ENCODE results near the gene TMEM138. TPM values are rescaled to one million over a fixed set of nuclear protein-coding genes. Genes with fewer than 3 reads are reported as not detected.

The TMEM138 gene
- total RNA-seq: 10 to 100 TPM; 60.8 to 68.8 TPM

DNA sequence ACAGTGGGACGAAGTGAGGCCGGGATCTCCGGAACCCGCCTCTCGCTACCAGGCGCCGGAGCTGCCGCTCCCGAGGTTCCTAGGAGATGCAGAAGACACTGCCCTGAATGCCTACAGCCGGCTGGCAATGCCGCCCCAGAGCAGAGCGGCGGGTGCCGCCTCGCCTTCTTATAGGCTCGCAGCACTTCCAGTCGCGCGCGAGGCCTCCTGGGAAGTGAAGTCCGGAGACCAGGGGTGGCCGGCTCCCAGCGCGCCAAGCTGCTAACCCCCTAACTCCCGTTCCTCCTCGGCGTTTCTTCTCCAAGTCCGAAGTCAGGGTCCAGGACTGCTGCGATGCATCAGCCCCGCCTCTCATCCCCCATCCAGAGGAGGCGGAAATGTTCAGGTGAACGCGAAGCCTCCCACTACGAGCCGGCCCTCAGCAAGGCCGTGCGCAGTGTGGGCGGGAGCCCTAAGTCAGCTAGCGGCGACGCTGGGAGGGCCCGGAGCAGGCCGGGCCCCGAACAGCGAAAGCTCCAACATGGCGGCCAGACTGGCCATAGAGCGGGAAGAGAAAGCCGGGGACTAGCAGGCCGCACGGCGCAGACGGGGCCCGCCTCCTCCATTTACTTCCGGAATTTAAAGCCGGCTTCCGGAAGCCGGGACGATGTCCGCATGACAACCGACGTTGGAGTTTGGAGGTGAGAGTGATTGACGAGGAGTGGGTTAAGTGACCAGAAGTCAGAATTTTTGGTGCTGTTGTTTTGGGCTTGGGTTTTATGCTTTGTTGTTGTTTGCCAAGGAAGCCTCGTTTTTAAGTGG lies at the start of gene TMEM138, which contains the start of gene CYB561A3:
Gene TMEM138 (plus strand): TSS at position 634 of the 801 bp plus-strand sequence. CDS start 2,017 bp downstream, outside the sequence.
Gene CYB561A3 (minus strand): TSS at position 142 of the 801 bp plus-strand sequence. CDS start 5,169 bp downstream, outside the sequence.
- ChIA-PET POLR2A (interaction anchor here (0.6 to 3.4 kb wide), 8 partner anchors 13 to 1892 kb away, joined by 3 to 21 read pairs (median 6); partner anchors contain the start of genes CPSF7, SDHAF2 and TMEM216), CTCF (interaction anchor here (0.7 to 4.1 kb wide), 10 partner anchors 10 to 108 kb away, joined by 3 to 29 read pairs (median 4); partner anchors contain the start of genes DDB1, TKFC and TMEM216)

DNA sequence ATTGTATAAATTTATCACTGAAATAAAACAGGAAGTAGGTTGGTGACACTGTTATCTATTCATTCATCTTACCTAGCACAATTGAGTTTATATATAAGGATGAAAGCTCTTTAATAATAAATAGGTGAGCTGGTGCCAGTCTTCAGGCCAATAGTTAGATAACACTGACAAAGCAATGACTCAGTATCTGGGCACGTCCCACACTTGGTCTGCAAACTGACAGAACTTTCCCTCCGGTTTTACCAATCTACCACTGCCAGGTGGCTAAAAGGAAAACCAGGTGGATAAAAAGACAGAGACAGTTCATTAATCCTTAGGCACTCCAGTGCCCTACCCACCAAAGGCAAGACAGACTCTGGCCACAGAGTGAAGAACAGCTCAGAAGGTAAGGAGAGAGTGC lies 46.9 kb upstream of the TMEM138 start:
- ChIA-PET CTCF (interaction anchor here (1.0 kb wide), 1 partner anchor 21 kb away, joined by 3 read pairs; no protein-coding TSS in a partner anchor), POLR2A (interaction anchor here (0.6 kb wide), 1 partner anchor 21 kb away, joined by 4 read pairs; no protein-coding TSS in a partner anchor)

DNA sequence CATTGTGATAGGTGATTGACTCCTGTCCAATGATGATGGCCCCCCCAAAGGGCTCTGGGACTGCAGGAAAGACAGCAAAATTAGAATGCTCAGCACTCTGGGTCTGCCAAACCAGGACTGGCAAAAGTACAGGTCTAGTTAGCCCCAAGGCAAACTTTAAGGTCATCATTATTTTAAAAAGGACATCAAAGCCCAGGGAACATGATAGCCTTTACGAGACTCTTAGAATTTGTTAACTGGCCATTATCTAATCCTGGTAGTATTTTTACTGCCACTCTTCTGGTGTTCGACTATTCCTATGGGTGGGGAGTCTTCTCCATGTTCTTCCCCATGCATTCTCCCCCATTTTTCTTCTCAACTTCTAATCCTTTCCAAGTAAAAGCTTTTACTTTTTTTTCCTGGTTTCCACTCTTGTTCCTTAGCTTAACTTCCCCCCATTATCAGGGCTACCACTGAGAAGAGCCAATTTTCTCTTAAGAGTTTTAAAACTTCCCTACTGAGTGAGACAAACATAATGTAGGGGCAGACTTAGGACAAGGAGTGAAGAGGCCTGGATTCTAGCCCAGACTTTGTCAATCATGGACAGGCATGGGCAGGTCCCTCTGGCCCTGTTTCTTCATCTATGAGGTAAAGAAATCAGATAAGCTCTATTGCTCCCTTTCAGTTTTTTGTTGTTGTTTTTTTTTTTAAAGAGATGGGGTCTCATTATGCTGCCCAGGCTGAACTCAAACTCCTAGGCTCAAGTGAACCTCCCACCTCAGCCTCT lies 36.3 kb upstream of the TMEM138 start:
- ChIA-PET POLR2A (no interaction called here), CTCF (no interaction called here)

DNA sequence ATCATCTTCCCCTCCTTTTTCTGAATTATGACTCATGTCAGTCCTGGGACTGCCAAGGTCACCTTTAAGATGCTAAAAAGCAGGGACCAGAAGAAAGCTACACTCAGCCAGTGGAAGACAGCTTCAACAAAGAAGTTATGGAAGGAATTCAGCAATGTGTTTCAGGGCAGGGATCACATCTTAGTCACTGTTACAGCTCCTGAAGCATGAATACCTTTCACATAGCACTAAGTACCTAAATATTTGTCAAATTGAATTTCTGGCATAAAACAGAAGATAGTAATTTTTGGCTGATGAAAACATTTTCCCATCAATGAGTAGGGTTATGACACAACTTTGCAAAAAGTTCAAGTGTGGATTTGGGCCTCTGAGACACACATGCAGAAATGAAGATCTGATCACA lies 34.5 kb upstream of the TMEM138 start:
- ChIA-PET CTCF (interaction anchor here (1.3 kb wide), 2 partner anchors 57 to 72 kb away, joined by 3 to 9 read pairs; no protein-coding TSS in a partner anchor), POLR2A (no interaction called here)

DNA sequence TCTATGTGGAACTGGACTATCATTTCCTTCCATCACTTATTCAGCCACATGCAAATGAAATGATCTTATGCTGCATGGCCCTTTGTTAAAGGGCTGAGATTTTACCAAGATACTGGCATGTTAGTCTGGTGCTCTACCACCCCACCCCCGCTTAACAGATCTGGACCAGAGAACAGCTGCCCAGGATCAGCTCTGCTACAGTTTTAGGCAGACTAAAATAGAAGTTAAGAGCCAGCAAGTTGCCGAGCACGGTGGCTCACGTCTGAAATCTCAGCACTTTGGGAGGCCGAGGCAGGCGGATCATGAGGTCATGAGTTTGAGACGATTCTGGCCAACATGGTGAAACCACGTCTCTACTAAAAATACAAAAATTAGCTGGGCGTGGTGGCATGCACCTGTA lies 33.8 kb upstream of the TMEM138 start:
- CTCF ChIA-PET: interaction anchor here (0.7 to 1.3 kb wide), 2 partner anchors 38 to 73 kb away, joined by 3 read pairs; no protein-coding TSS in a partner anchor
- POLR2A ChIA-PET: no interaction called here

DNA sequence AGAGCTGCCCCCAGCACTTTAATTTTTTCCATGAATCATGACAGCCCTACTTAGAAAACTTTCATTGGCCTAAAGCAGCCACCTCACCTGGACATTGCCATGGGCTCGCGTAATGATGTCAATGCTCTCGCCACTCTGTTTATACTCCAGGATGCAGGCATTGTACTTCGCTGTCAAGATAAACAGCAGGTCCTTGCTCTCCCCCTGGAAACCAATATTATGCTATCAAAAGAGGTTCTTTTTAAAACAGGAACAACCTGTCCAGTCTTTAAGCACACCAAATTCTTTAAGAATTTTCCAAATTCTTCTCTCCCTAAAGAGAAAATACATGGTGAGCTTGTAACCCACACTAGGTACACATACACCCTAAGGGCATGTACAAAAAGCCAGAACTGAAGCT lies 32.3 kb upstream of the TMEM138 start:
- ChIA-PET POLR2A (no interaction called here), CTCF (interaction anchor here (1.9 kb wide), 1 partner anchor 32 kb away, joined by 4 read pairs; the partner anchor contains the start of gene CYB561A3)

DNA sequence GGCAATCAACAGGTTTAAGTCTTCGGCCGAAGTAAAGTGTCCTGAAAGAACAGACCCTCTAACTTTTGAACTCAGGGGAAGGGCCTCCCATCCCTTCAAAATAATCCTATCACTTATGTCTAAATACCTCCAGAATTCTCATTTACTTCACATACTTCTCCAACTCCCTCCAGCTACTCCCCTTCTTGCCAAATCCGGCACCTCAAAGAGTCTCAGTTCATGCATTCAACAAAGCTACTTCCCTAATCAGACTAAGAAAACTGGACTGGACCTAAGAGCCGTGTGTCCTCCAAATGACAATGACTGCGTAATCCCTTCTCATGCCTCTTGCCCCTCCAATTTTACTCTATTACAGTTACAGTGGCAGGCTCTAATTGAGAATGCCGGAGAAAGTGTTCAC lies 30.5 kb upstream of the TMEM138 start:
- ChIA-PET POLR2A (interaction anchor here (0.6 to 0.8 kb wide), 2 partner anchors 11 to 41 kb away, joined by 4 to 5 read pairs; no protein-coding TSS in a partner anchor), CTCF (interaction anchor here (1.6 kb wide), 1 partner anchor 105 kb away, joined by 4 read pairs; no protein-coding TSS in a partner anchor)

DNA sequence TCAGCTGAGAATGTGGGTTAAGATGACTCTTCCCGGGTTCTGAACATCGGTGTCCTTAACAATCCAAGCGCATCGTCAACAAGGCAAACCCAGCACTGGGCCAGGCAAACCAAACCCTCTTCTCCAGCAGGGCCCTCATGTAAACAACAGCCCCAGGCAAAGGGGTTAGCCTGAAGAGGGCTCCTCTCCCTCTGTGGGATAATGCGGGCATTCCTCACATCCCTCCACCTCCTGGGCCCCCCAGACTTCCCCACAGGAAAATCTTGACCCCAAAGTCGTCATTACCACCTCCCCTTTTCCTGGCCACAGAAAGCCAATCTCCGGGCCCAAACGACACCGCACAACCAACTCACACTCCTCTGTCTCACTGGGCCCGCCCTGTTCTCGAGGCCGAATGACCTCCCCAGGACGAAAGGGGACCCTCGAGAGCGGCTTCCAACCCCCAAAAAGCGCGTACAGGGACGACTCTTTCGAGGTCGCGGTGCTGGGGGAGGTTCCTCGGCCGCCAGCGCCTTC lies 29.8 kb upstream of the TMEM138 start:
- ChIA-PET CTCF (interaction anchor here (1.6 kb wide), 1 partner anchor 104 kb away, joined by 4 read pairs; no protein-coding TSS in a partner anchor), POLR2A (interaction anchor here (0.6 kb wide), 1 partner anchor 40 kb away, joined by 4 read pairs; no protein-coding TSS in a partner anchor)

DNA sequence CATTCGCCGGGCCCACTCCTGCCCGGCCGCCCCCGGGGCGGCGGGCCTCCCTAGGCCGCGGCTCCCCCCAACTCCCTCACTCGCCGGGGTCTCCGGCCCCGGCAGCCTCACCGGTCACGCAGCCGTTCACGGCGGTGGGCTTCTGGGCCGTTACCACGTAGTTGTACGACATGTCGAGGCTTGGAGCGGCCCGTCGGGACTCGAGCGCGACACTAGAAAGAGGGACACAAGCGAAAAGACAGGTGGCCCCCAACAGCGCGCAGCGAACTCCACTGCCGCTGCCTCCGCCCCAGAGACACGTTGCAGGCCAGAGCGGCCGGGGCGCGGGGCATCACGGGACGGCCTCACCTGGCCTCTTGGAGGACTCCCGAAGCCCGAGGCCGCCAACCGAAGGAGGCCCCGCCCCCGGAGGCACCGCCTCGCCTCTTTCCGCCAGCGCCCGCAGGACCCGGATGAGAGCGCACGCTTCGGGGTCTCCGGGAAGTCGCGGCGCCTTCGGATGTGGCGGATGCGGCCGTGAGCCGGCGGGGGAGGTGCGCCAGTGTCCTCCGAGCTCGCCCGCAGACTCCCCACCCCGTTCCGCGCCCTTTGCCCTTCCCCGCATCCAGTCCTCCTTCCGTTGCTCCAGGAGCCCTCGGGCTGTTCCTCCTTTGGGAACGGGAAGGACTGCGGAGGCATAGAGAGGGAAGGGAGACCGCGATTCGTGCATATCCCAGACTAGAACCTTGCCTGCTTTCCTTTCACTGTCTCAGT lies 29.2 kb upstream of the TMEM138 start, which contains the start of the genes DDB1 and TKFC:
Gene DDB1 (minus strand): TSS at position 309 of the 753 bp plus-strand sequence. CDS start 137 bp downstream, at position 172.
Gene TKFC (plus strand): TSS at position 432 of the 753 bp plus-strand sequence. CDS start 1,501 bp downstream, outside the sequence.
- ChIA-PET CTCF (interaction anchor here (0.6 to 6.4 kb wide), 3 partner anchors 28 to 54 kb away, joined by 3 to 99 read pairs (median 29); partner anchors contain the start of genes CYB561A3 and TMEM138), POLR2A (interaction anchor here (0.9 to 2.0 kb wide), 5 partner anchors 28 to 96 kb away, joined by 4 to 10 read pairs (median 6); partner anchors contain the start of genes CPSF7, CYB561A3, SDHAF2 and TMEM138)

- CTCF ChIA-PET: interaction anchor here (0.6 to 6.4 kb wide), 6 partner anchors 9 to 102 kb away, joined by 3 to 99 read pairs (median 8); partner anchors contain the start of genes CYB561A3 and TMEM138
These were observed 28.4 kb upstream of the TMEM138 start for GRCh38 chr11:61333550-61334433.

GRCh38 chr11:61334434-61335354 lies 27.5 kb upstream of the TMEM138 start:
- ChIA-PET POLR2A (interaction anchor here (0.9 to 2.0 kb wide), 5 partner anchors 24 to 95 kb away, joined by 3 to 10 read pairs (median 6); partner anchors contain the start of genes CPSF7, CYB561A3, SDHAF2 and TMEM138), CTCF (interaction anchor here (1.0 to 6.4 kb wide), 7 partner anchors 10 to 101 kb away, joined by 3 to 99 read pairs (median 8); partner anchors contain the start of genes CPSF7, CYB561A3, SDHAF2 and TMEM138)

More at GRCh38 chr11:61333550-61334433, 28.4 kb upstream of the TMEM138 start:
- POLR2A ChIA-PET: interaction anchor here (0.9 to 2.0 kb wide), 7 partner anchors 25 to 95 kb away, joined by 3 to 10 read pairs (median 5); partner anchors contain the start of genes CPSF7, CYB561A3, SDHAF2 and TMEM138

GRCh38 chr11:61335355-61335710 lies 26.8 kb upstream of the TMEM138 start:
- CTCF ChIA-PET: interaction anchor here (0.7 to 6.4 kb wide), 12 partner anchors 12 to 182 kb away, joined by 3 to 99 read pairs (median 6); partner anchors contain the start of genes CPSF7, CYB561A3, SDHAF2 and TMEM138
- POLR2A ChIA-PET: interaction anchor here (0.5 to 1.2 kb wide), 3 partner anchors 26 to 196 kb away, joined by 3 to 7 read pairs (median 4); partner anchors contain the start of genes CYB561A3 and TMEM138

GRCh38 chr11:61336171-61336935 lies 25.8 kb upstream of the TMEM138 start:
- CTCF ChIA-PET: interaction anchor here (0.6 to 6.4 kb wide), 27 partner anchors 9 to 476 kb away, joined by 3 to 99 read pairs (median 3); partner anchors contain the start of genes CPSF7, CYB561A3, SDHAF2 and TMEM138
- POLR2A ChIA-PET: interaction anchor here (0.7 to 1.2 kb wide), 3 partner anchors 21 to 49 kb away, joined by 3 to 7 read pairs (median 4); partner anchors contain the start of genes CYB561A3 and TMEM138
